ENCODE results near the gene PTGES3L.
"Not testable (repeated sequence)": the region's sequence is repeated elsewhere in the genome, so short reads cannot be mapped to it uniquely, and the experiment has no call there.

PTGES3L gene

GRCh38 chr17:42980274-42980765 is 440 bp upstream of the PTGES3L start, which contains the start of gene RUNDC1:
RUNDC1 (plus strand) TSS chr17:42980565; CDS start chr17:42980577, 12 bp downstream.
- peak; percentile 84 for DNase-seq

GRCh38 chr17:42975701-42976100 is 4.2 kb downstream of the PTGES3L start:
- DNase-seq: not testable (repeated sequence)

- no peak for DNase-seq
These were observed 4.6 kb downstream of the PTGES3L start for GRCh38 chr17:42975265-42975664.

- DNase-seq: not testable (repeated sequence)
These were observed 6.6 kb downstream of the PTGES3L start for GRCh38 chr17:42973323-42973722.

DNA sequence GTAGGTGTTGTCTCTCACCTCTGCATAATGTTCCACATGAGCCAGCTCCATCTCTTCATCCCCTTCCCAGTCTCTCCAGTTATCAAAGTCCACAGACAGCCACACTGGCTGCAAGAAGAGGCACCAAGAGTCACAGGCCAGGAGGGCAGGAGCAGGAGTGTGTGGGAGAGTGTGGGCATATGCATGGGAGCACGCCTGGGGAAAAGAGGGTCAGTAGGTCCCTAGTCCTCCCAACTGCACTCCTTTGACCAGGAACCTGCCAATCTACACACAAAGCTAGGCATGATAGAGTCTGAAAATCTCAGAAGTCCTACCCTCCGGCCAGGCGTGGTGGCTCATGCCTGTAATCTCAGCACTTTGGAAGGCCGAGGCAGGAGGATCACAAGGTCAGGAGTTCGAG is 8.3 kb downstream of the PTGES3L start:
- no peak for DNase-seq

GRCh38 chr17:42969001-42969581 is 10.8 kb downstream of the PTGES3L start:
- DNase-seq: peak; percentile 7

DNA sequence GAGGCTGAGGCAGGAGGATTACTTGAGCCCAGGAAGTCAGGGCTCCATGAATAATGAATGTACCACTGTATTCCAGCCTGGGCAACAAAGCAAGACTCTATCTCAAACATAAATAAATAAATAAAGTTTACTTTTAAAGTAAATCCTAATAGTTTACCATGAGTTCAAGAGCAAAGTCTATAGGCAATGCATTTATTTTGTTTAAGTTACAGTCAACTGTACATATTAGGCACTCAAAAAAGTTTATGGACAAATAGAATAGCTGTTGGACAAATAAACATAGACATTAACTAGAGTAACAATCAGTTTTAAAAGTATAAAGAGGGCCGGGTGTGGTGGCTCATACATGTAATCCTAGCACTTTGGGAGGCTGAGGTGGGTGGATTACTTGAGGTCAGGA is 12.0 kb downstream of the PTGES3L start:
- DNase-seq: no peak

DNA sequence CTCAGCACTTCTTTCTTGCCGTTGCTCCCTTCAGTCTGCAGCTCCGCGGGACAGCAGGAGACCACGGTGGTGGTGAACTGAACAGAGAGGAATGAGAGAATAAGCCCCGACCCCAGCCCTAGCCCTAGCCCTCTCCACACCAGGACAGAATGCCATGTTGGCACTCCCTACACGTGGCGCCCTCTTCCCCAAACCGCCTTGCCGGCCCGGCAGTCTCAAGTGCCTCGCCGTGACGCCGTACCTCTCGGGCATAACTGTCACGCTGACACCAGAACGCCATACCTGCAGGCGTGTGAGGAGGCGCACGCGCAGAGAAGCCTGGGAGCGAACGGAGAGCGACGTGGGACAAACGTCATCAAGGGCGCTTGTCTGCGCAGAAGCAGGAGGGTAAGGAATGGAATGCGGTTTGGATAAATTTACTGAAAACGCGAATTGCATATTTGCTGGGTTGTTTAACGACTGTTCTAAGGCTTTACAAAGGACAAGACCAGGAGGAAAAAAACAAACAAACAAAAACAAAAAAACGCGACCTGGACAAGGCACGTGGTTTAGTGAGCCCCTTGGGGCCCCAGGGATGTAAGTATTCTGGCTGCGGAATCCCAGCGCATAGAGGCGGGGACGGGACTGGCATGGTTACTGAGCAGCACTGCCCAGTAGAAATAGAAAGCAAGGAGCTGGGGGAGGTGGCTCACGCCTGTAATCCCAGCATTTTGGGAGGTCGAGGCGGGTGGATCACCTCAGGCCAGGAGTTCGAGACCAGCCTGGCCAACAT is 15.5 kb downstream of the PTGES3L start, which contains the start of gene AARSD1:
AARSD1 (minus strand) TSS at position 294 of the 772 bp plus-strand sequence; CDS start at position 280, 14 bp downstream.
- DNase-seq: peak; percentile 92

DNA sequence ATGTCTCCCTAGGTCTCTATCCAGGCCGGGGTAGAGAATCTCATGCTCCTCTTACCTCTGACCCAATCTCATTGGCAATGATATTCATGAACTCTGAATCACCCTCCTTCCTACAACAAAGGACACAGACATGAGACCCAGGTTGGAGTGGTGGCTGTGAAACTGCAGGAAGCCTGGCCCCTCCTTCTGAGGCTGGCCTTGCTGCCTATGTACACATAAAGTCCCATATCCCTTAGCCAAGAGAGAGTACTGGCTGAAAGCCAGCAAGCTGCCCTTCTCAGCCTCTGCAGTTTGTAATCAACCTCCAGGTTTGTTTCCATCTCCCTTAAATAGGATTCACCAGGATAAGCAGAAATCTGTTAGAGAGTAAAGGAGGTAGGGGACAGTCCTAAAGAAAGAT is 26.2 kb downstream of the PTGES3L start:
- DNase-seq: no peak

- no peak for DNase-seq
These were observed 29.7 kb downstream of the PTGES3L start for GRCh38 chr17:42950044-42950783.

GRCh38 chr17:42946812-42947211 is 33.1 kb downstream of the PTGES3L start:
- DNase-seq: no peak

DNA sequence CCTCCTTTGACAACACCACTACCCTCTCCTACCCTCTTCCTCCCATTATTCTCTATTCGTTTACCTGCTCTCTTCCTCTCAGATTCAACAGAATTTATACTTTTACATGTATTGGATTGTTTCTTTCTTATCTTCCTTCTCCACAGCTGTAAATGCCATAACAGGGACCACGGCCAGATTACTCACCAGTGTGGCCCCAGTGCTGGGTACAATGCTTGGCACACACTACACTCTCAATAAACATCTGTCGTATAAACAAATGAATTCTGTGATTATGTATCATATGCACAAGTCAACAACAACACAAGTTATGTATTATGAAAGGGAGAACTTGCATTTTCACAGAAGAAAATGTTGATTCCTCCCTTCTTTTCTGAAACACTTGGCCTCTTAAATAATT is 35.7 kb downstream of the PTGES3L start:
- no peak for DNase-seq

- DNase-seq: peak; percentile 55
These were observed 41.9 kb downstream of the PTGES3L start for GRCh38 chr17:42937712-42938596.

DNA sequence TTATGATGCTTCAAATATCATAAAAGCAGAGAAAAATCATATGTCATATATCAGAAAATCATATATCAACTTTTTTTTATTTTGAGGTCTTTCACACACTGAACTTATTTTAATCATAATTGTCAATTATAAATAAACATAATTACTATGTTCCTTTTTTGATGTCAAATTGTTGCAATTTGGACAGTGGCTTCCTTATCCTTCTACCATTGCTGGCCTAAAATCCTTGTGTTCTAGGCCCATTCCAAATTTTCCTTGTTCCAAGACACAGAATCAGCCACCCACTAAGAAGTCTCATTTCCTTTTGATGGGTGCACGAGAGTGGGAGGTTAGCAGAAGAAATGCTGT is 50.4 kb downstream of the PTGES3L start:
- no peak for DNase-seq

DNA sequence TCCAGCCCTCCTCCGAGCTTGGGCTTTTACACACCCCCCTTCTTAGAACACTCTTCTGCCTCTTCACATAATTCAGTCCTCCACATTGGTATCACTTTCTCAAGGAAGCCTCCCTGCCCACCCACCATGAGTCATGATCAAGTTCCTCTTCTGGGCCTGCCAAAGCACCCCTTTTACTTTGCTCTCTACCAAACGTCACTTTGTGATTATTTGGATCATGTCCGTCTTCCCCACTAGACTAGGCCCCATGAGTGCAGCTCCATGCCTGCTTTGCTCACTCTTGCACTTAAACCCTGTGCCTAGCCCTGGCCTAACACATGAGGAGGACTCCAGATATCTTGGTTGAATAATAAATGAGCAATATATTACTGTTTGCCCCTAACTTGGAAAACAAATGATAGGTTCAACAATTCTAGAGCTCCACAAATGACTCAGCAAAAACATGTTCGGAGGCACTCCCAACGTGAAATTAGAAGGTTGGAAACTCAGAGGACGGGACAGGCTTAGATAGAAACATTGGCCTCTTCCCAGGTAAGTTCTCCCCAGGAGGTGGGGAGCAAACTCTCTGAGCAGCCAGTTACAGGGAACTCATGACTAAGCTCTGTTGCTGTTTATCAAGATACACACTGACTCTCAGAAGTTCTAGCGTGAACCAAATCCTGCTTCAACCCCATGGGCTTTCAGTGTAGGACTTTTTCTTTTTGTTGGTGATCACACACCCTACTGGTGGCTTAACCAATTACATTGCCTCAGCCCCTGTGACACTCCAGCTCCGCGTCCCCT is 51.0 kb downstream of the PTGES3L start:
- peak; percentile 56 for DNase-seq

GRCh38 chr17:42924891-42925290 is 55.0 kb downstream of the PTGES3L start:
- DNase-seq: no peak

GRCh38 chr17:42923472-42923871 is 56.4 kb downstream of the PTGES3L start:
- DNase-seq: not testable (repeated sequence)

GRCh38 chr17:42922294-42922693 is 57.6 kb downstream of the PTGES3L start:
- DNase-seq: no peak

DNA sequence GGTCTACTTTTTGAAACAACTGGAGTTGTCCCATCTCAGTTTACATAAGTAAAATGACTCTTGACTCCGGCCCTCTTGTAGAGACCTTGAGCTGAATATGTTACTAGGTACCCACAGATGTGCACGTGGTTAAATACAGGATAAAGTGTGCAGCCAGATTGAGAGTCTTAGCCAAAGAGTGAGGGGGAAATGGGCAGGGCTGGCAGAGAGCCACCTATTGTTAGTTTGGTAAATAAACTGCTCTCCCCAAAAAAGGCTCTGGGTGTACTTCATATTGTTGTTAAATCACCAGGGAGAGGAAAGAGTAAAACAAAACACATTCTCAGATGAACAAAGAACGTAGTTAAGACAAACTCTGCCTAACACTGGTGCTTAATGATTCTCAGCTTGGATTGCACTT is 59.0 kb downstream of the PTGES3L start:
- DNase-seq: no peak

DNA sequence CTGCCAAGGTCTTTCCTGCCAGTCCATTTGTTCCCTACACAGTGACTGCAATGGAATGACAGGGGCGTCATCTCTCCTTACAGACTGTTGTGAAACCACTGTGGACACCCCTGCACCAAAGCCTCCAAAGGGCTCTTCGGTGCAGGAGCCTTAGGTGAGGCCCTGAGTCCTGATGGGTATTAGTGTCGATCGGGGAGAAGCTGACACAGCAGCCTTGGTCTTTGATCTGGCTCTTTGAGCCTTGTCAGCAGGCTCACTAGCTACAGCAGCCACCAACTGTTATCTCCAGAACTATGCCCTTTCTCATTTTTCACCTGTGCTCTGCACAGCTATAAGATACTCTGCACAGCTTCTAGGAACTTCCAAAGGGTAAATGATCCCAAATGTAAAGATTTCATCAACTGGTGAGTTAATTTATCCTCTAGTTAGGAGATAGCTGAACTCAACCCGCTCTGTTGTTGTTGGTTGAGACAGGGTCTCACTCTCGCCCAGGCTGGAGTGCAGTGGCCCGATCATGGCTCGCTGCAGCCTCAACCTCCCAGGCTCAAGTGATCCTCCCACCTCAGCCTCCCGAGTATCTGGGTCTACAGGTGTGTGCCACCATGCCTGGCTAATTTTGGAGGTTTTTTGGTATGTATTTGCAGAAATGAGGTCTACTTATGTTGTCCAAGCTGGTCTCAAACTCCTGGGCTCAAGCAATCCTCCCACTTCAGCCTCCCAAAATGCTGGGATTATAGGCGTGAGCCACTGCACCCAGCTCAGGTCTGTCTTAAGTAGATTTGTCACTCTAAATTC is 59.6 kb downstream of the PTGES3L start:
- no peak for DNase-seq
